Measurements from ENCODE around the gene RNASEH2C. TPM values are rescaled to one million over a fixed set of nuclear protein-coding genes. Genes with fewer than 3 reads are reported as not detected.

Gene RNASEH2C
- total RNA-seq, 4 donors from 2014 or later, result 48.8 to 135 (median 118) TPM

GRCh38 chr11:65745049-65745448, 24.5 kb upstream of the RNASEH2C start:
- TF ChIP-seq POLR2A (IDR thresholded peaks at IDR 0.05) (no peak), CTCF (IDR thresholded peaks at IDR 0.05) (no peak)
- Histone ChIP-seq H3K36me3 (no peaks in the 10 kb centered on the region), H3K4me1 (no peaks in the 10 kb centered on the region), H3K9me3 (no peaks in the 10 kb centered on the region), H3K27me3 (no peaks in the 10 kb centered on the region), H3K27ac (no peak overlapping the region), H3K4me3 (replicated peaks in 1 of 3) (no peak overlapping the region)
- DNase-seq, result no peak
- intact Hi-C loops (cut with DNase I), result no loop called here
- 90 to 96% methylated on average over 14 of the region's 17 CpGs for WGBS, 2 donors

GRCh38 chr11:65744699-65745042, 24.1 kb upstream of the RNASEH2C start:
- Histone ChIP-seq H3K9me3 (no peaks in the 10 kb centered on the region), H3K27ac (no peak overlapping the region), H3K36me3 (no peaks in the 10 kb centered on the region), H3K4me1 (no peaks in the 10 kb centered on the region), H3K27me3 (no peaks in the 10 kb centered on the region), H3K4me3 (replicated peaks in 1 of 3) (no peak overlapping the region)
- WGBS, 2 donors, result 74 to 86% methylated on average over 8 of the region's 8 CpGs
- DNase-seq, result no peak
- no peak for TF ChIP-seq CTCF (IDR thresholded peaks at IDR 0.05)
- no peak for TF ChIP-seq POLR2A (IDR thresholded peaks at IDR 0.05)
- intact Hi-C loops (cut with DNase I), result no loop called here

- DNase-seq, result no peak
- no peak overlapping the region for H3K27ac ChIP-seq
- H3K4me1 ChIP-seq, result no peaks in the 10 kb centered on the region
- intact Hi-C loops (cut with DNase I), result no loop called here
- H3K9me3 ChIP-seq, result no peaks in the 10 kb centered on the region
- H3K4me3 ChIP-seq (replicated peaks in 1 of 3), result no peak overlapping the region
- no peak for TF ChIP-seq CTCF (IDR thresholded peaks at IDR 0.05)
- no peak for TF ChIP-seq POLR2A (IDR thresholded peaks at IDR 0.05)
- H3K27me3 ChIP-seq, result no peaks in the 10 kb centered on the region
- 72 to 89% methylated on average over 12 to 18 of the region's 18 CpGs for WGBS, 2 donors
- no peaks in the 10 kb centered on the region for H3K36me3 ChIP-seq
These were observed 23.6 kb upstream of the RNASEH2C start for GRCh38 chr11:65744026-65744698.

GRCh38 chr11:65743681-65744025, 23.1 kb upstream of the RNASEH2C start:
- Histone ChIP-seq H3K4me1 (no peaks in the 10 kb centered on the region), H3K27me3 (no peaks in the 10 kb centered on the region), H3K4me3 (replicated peaks in 1 of 3) (no peak overlapping the region), H3K27ac (no peak overlapping the region), H3K9me3 (no peaks in the 10 kb centered on the region), H3K36me3 (no peaks in the 10 kb centered on the region)
- WGBS, 2 donors, result 85 to 87% methylated on average over 10 of the region's 10 CpGs
- DNase-seq, result no peak
- intact Hi-C loops (cut with DNase I), result no loop called here
- no peak for TF ChIP-seq CTCF (IDR thresholded peaks at IDR 0.05)
- no peak for TF ChIP-seq POLR2A (IDR thresholded peaks at IDR 0.05)

- WGBS, 2 donors, result 88 to 96% methylated on average over 1 of the region's 1 CpG
- intact Hi-C loops (cut with DNase I), result no loop called here
These were observed 21.8 kb upstream of the RNASEH2C start for GRCh38 chr11:65742353-65742752.

More at GRCh38 chr11:65742353-65742752, 21.8 kb upstream of the RNASEH2C start:
- Histone ChIP-seq H3K9me3 (no peaks in the 10 kb centered on the region), H3K27me3 (no peaks in the 10 kb centered on the region), H3K4me1 (no peaks in the 10 kb centered on the region), H3K27ac (no peak overlapping the region), H3K4me3 (replicated peaks in 1 of 3) (no peak overlapping the region), H3K36me3 (no peaks in the 10 kb centered on the region)
- no peak for DNase-seq
- TF ChIP-seq CTCF (IDR thresholded peaks at IDR 0.05) (no peak), POLR2A (IDR thresholded peaks at IDR 0.05) (no peak)

Measured in thyroid gland (tissue), 4 donors.